WERI-Rb-1 (cell line): ENCODE data around the gene IGFBP4.
A peak's percentile ranks its signal among the peaks of the same experiment; 100 is the strongest.

Experiments
- DNase-seq: peaks from one replicate; pipeline ENCODE4 v3.0.0-alpha.2; 2020
- H3K27ac ChIP-seq: fragments of 250-450 bp; sonication (Bioruptor Pico); 2 replicates; pipeline ENCODE4 v1.5.1; 2020; ENCODE audit warnings: mild to moderate bottlenecking, moderate library complexity
- H3K27me3 ChIP-seq: fragments of 250-450 bp; sonication (Bioruptor Pico); 2 replicates; pipeline ENCODE4 v1.5.1; 2021; ENCODE audit warnings: mild to moderate bottlenecking, low read depth, moderate library complexity; ENCODE audit not compliant: insufficient read depth, severe bottlenecking
- H3K36me3 ChIP-seq: fragments of 250-450 bp; sonication (Bioruptor Pico); 2 replicates; pipeline ENCODE4 v1.5.1; 2020; ENCODE audit warnings: mild to moderate bottlenecking, moderate library complexity
- H3K4me3 ChIP-seq: 2 replicates; pipeline ENCODE4 v1.5.1; 2011; ENCODE audit warnings: low read depth, mild to moderate bottlenecking, control low read depth, low read length
- H3K9me3 ChIP-seq: fragments of 250-450 bp; sonication (Bioruptor Pico); 2 replicates; pipeline ENCODE4 v1.5.1; 2021; ENCODE audit warnings: mild to moderate bottlenecking, moderate library complexity; ENCODE audit not compliant: severe bottlenecking
- TF ChIP-seq, protein P1 (sequence below): IDR thresholded peaks from 2 replicates; pipeline ENCODE4 v1.5.1; 2011; ENCODE audit warnings: low read depth, mild to moderate bottlenecking, control low read depth, inconsistent platforms, low read length

The IGFBP4 gene

DNA sequence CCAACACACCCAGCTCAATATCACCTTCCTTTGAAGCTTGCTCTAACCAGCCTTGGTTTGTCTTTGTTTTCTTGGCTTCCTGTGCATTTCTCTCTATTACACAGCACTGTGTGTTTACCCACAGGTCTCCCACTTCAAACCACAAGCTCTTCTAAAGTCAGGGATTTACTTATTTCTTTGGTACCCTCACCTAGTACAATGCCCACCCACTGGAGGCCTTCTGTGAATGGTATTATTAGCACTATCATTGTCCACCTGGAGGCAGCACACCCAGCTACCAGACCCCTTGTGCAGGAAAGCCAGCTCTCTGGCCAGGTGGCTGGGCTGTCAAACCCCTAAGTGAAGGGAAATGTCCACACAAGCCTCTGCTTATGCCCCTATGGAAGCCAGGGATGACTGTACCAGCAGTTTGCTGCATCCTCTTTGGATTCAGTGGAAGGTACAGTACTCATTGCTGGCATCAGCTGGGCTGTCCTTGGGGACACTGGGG lies 16.2 kb upstream of the IGFBP4 start:
- Histone ChIP-seq H3K9me3 (peaks cover 5% of the 10 kb centered on the region), H3K36me3 (no peaks in the 10 kb centered on the region), H3K4me3 (no peak overlapping the region), H3K27me3 (no peaks in the 10 kb centered on the region), H3K27ac (no peak overlapping the region)
- TF ChIP-seq, protein P1, sequence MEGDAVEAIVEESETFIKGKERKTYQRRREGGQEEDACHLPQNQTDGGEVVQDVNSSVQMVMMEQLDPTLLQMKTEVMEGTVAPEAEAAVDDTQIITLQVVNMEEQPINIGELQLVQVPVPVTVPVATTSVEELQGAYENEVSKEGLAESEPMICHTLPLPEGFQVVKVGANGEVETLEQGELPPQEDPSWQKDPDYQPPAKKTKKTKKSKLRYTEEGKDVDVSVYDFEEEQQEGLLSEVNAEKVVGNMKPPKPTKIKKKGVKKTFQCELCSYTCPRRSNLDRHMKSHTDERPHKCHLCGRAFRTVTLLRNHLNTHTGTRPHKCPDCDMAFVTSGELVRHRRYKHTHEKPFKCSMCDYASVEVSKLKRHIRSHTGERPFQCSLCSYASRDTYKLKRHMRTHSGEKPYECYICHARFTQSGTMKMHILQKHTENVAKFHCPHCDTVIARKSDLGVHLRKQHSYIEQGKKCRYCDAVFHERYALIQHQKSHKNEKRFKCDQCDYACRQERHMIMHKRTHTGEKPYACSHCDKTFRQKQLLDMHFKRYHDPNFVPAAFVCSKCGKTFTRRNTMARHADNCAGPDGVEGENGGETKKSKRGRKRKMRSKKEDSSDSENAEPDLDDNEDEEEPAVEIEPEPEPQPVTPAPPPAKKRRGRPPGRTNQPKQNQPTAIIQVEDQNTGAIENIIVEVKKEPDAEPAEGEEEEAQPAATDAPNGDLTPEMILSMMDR = peak; percentile 28; the same call in 1 of the 2 replicates
- DNase-seq = no peak

DNA sequence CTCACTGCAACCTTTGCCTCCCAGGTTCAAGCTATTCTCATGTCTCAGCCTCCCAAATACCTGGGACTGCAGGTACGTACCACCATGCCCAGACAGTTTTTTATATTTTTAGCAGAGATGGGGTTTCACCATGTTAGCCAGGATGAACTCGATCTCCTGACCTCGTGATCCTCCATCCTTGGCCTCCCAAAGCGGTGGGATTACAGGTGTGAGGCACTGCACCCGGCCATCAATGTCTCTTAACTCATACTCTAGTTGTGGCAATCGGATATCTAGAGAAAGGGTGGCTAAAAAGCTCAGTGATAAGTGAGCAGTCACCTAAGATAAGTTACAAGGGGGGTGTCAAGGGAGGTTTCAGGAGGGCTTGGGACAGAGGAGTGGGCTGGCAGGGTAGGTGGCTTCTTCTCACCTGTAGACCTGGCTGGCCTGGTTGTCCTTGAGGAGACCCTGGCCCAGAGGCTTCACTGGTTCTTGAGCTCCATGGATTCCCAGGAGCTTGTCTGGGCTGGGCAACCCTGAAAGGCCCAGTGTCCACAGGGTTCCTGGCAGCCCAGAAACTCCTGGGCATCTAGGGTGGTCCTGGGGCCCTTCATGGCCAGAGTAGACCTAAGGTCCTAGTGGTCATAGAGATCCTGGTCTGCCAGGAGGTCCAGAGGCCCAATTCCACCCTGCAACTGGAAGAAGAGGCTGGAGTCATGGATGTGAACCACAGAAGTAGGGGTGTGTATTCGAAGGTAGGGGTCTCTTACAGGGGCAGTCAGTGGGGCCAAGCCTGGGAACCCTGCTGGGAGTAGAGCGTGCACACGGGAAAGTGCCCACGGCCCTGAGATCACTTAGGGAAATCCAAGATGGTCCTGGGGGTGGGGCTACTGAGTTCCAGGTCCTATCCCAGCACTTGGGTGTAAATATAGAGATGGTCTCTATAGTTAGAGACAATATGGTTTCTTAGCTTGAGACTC lies 12.7 kb upstream of the IGFBP4 start:
- H3K27me3 ChIP-seq = no peaks in the 10 kb centered on the region
- H3K36me3 ChIP-seq = no peaks in the 10 kb centered on the region
- no peak for DNase-seq
- no peak overlapping the region for H3K27ac ChIP-seq
- peaks cover 5% of the 10 kb centered on the region for H3K9me3 ChIP-seq
- H3K4me3 ChIP-seq = no peak overlapping the region
- TF ChIP-seq, protein P1 = no peak

DNA sequence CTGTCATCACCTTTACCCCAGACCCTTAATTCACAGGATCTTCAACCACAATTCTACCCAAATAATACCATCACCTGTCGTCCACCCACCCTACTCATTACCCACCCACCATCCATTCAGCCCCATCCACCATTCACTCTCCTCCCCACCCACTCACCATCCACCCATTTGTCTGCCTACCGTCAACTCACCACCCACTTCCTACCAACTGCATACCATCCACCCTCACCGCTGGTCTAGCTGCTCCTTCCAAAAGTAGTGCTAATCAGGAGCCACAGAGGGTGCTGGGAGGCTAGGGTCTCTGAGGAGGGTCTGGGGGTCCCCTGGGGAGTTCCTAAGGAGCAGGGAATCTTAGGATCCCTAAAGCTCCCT lies 12.0 kb upstream of the IGFBP4 start:
- DNase-seq = no peak
- Histone ChIP-seq H3K4me3 (no peak overlapping the region), H3K27ac (no peak overlapping the region), H3K36me3 (no peaks in the 10 kb centered on the region), H3K9me3 (peaks cover 5% of the 10 kb centered on the region), H3K27me3 (no peaks in the 10 kb centered on the region)
- TF ChIP-seq, protein P1 = no peak

DNA sequence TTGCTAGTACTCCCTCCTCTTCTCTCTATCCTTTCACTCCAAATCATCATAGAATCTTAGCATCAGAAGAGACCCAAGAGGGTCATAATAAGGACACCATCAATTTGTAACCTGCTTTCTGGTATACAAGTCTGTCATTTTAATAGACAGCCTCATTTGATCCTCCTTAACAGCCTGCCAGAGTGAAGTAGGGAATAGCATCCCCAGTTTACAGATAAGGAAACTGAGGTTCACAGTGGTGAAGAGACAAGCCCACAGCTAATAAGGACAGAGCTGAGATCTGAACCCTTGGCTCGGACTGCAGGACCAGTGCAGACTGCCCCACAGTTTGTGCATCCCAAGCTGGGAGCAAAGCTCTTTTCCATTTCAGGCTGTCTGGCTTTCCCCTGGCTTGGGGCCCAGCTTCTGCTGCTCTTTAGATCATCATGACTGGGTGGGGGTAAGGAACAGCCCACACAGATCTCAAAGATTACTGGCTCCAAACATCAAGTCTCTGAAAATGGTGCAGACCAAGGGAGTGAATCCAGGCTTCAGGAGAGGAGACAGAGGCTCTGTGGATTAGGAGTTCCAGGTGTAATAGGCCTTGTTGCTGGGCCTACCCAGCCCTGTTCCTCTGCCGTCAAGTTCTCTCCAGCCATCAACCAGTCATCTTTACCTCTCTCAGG lies 10.3 kb upstream of the IGFBP4 start:
- Histone ChIP-seq H3K27ac (no peak overlapping the region), H3K27me3 (no peaks in the 10 kb centered on the region), H3K36me3 (no peaks in the 10 kb centered on the region), H3K9me3 (peaks cover 5% of the 10 kb centered on the region), H3K4me3 (no peak overlapping the region)
- TF ChIP-seq, protein P1 = no peak
- DNase-seq = no peak

DNA sequence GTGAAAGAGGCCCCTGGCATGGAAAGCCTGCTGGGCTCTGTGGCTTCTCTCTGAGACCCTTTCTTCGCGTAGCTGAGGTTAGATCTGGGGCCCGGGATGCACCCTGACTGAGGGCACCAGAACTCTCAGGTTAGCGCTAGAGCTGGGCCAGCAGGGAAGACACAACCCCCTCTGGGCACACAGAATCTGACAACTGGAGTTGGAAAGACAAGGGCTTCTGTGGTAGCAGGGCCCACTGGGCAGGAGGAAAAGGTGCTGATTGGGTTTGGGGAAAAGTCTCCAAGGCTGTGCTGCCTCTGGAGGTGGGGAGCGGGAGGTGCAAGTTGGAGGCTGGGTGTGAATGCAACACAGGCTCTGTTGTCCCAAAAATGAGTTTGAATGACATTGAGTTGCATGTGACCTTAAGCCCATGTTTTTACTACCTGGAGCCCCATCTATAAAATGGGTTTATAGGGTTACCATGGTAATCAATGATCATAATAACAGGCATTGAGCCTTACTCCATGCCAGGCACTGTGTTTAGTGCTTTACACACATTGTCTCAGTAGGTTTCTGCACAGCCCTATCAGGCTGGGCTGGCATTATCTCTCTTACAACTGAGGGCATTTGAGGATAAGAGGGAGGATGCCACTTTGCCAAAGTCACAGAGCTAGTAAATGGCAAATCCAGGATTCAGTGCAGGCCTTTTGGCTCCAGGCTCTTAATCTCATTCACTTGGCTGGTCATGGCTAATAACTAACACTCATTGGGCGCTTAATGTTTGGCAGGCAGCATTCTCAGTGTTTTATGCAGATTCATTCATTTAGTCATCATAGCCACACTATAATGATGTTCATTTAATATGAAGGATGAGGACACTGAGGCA lies 9.5 kb upstream of the IGFBP4 start:
- no peaks in the 10 kb centered on the region for H3K36me3 ChIP-seq
- no peak overlapping the region for H3K27ac ChIP-seq
- no peaks in the 10 kb centered on the region for H3K27me3 ChIP-seq
- H3K4me3 ChIP-seq = no peak overlapping the region
- peaks cover 5% of the 10 kb centered on the region for H3K9me3 ChIP-seq
- peak; percentile 65 for DNase-seq
- TF ChIP-seq, protein P1 = peak; percentile 91
